ENCODE results near the gene SLC5A8. TPM values are rescaled to one million over a fixed set of nuclear protein-coding genes. Genes with fewer than 3 reads are reported as not detected.

Gene SLC5A8
- total RNA-seq, 1 experiment from 2014 or later, result not detected

DNA sequence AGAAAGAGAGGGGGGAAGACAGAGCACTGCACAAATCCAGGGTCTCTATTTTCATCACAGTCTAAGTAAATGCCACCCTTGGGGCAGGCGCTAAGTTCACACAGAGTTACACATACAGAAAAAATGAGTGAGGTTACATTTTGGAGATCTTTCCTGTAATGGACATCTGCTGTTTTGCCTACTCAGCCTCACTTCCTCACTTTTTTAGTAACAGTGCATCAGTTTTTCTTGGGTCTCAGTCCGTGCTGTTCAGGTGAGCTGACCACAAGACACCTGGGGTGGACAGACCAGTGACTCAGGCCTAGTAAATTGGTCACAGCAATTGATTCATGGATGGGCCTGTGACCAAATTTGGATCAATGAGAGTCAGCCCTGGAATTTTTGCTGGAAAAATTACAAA, 33.6 kb upstream of the SLC5A8 start:
- H3F3A ChIP-seq (ENCODE audit: insufficient read depth, low read depth), result no peaks in the 10 kb centered on the region
- H4K20me1 ChIP-seq (ENCODE audit: insufficient read depth), result no peaks in the 10 kb centered on the region
- no peak overlapping the region for H2AFZ ChIP-seq
- H3K4me1 ChIP-seq (replicated peaks; ENCODE audit: insufficient read depth), result no peaks in the 10 kb centered on the region
- no peak overlapping the region for H3K27ac ChIP-seq
- TF ChIP-seq EZH2 (IDR thresholded peaks at IDR 0.05; ENCODE audit: low read depth), result no peak
- TF ChIP-seq, protein P1, sequence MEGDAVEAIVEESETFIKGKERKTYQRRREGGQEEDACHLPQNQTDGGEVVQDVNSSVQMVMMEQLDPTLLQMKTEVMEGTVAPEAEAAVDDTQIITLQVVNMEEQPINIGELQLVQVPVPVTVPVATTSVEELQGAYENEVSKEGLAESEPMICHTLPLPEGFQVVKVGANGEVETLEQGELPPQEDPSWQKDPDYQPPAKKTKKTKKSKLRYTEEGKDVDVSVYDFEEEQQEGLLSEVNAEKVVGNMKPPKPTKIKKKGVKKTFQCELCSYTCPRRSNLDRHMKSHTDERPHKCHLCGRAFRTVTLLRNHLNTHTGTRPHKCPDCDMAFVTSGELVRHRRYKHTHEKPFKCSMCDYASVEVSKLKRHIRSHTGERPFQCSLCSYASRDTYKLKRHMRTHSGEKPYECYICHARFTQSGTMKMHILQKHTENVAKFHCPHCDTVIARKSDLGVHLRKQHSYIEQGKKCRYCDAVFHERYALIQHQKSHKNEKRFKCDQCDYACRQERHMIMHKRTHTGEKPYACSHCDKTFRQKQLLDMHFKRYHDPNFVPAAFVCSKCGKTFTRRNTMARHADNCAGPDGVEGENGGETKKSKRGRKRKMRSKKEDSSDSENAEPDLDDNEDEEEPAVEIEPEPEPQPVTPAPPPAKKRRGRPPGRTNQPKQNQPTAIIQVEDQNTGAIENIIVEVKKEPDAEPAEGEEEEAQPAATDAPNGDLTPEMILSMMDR (conservative IDR thresholded peaks at IDR 0.05), result no peak
- BruUV-seq (replicated peaks), result no TSS peak
- POLR2A ChIA-PET (ENCODE audit: unreplicated experiment), result no interaction called here
- H3K79me2 ChIP-seq (ENCODE audit: low read depth), result no peaks in the 10 kb centered on the region
- intact Hi-C loops (cut with micrococcal nuclease; ENCODE audit: unreplicated experiment), result no loop called here
- H3K27me3 ChIP-seq (ENCODE audit: insufficient read depth, low read depth), result peaks cover 31% of the 10 kb centered on the region
- H3K4me3 ChIP-seq, result no peak overlapping the region
- DNase-seq, result no peak
- H3K9me2 ChIP-seq (ENCODE audit: insufficient read depth), result no peaks in the 10 kb centered on the region
- CTCF ChIA-PET, result no interaction called here
- no peaks in the 10 kb centered on the region for H3K9me3 ChIP-seq (ENCODE audit: insufficient read depth, low read depth)
- H3K4me2 ChIP-seq, result no peak overlapping the region
- no peaks in the 10 kb centered on the region for H3K36me3 ChIP-seq (ENCODE audit: low read depth)

- Histone ChIP-seq H3K9me2 (ENCODE audit: insufficient read depth) (no peaks in the 10 kb centered on the region), H3K79me2 (ENCODE audit: low read depth) (no peaks in the 10 kb centered on the region), H3K27me3 (ENCODE audit: insufficient read depth, low read depth) (peaks cover 29% of the 10 kb centered on the region), H3K4me3 (no peak overlapping the region), H4K20me1 (ENCODE audit: insufficient read depth) (no peaks in the 10 kb centered on the region), H3K4me1 (replicated peaks; ENCODE audit: insufficient read depth) (no peaks in the 10 kb centered on the region), H3K4me2 (no peak overlapping the region), H3K27ac (no peak overlapping the region), H3K9me3 (ENCODE audit: insufficient read depth, low read depth) (no peaks in the 10 kb centered on the region), H3K36me3 (ENCODE audit: low read depth) (no peaks in the 10 kb centered on the region), H3F3A (ENCODE audit: insufficient read depth, low read depth) (no peaks in the 10 kb centered on the region), H2AFZ (no peak overlapping the region)
- ChIA-PET CTCF (no interaction called here), POLR2A (ENCODE audit: unreplicated experiment) (no interaction called here)
- DNase-seq, result no peak
- intact Hi-C loops (cut with micrococcal nuclease; ENCODE audit: unreplicated experiment), result no loop called here
- no TSS peak for BruUV-seq (replicated peaks)
- TF ChIP-seq, protein P1 (conservative IDR thresholded peaks at IDR 0.05), result no peak
- TF ChIP-seq EZH2 (IDR thresholded peaks at IDR 0.05; ENCODE audit: low read depth), result no peak
These were observed 33.0 kb upstream of the SLC5A8 start for GRCh38 chr12:101243074-101243473.

- no peaks in the 10 kb centered on the region for H3K4me1 ChIP-seq (replicated peaks; ENCODE audit: insufficient read depth)
- BruUV-seq (replicated peaks), result no TSS peak
- intact Hi-C loops (cut with micrococcal nuclease; ENCODE audit: unreplicated experiment), result no loop called here
- POLR2A ChIA-PET (ENCODE audit: unreplicated experiment), result no interaction called here
- H3K79me2 ChIP-seq (ENCODE audit: low read depth), result no peaks in the 10 kb centered on the region
- H3F3A ChIP-seq (ENCODE audit: insufficient read depth, low read depth), result no peaks in the 10 kb centered on the region
- CTCF ChIA-PET, result no interaction called here
- TF ChIP-seq EZH2 (IDR thresholded peaks at IDR 0.05; ENCODE audit: low read depth), result no peak
- TF ChIP-seq, protein P1 (conservative IDR thresholded peaks at IDR 0.05), result no peak
- peaks cover 8% of the 10 kb centered on the region; the same call in 1 of the 2 replicates for H3K27me3 ChIP-seq (ENCODE audit: insufficient read depth, low read depth)
- H3K4me2 ChIP-seq, result no peak overlapping the region
- no peaks in the 10 kb centered on the region for H4K20me1 ChIP-seq (ENCODE audit: insufficient read depth)
- no peak for DNase-seq
- no peaks in the 10 kb centered on the region for H3K36me3 ChIP-seq (ENCODE audit: low read depth)
- H2AFZ ChIP-seq, result no peak overlapping the region
- no peaks in the 10 kb centered on the region for H3K9me3 ChIP-seq (ENCODE audit: insufficient read depth, low read depth)
- H3K27ac ChIP-seq, result no peak overlapping the region
- H3K4me3 ChIP-seq, result no peak overlapping the region
- no peaks in the 10 kb centered on the region for H3K9me2 ChIP-seq (ENCODE audit: insufficient read depth)
These were observed 28.8 kb upstream of the SLC5A8 start for GRCh38 chr12:101238800-101239329.

Data from PC-9 (cell line).